Measurements from ENCODE around the gene MED14.
A peak's percentile ranks its signal among the peaks of the same experiment; 100 is the strongest.
"Not testable (repeated sequence)": the region's sequence is repeated elsewhere in the genome, so short reads cannot be mapped to it uniquely, and the experiment has no call there.

MED14 gene

GRCh38 chrX:40735325-40736169 lies at the start of gene MED14:
MED14 (minus strand) TSS chrX:40735542; CDS start chrX:40735412, 130 bp downstream.
- peak; percentile 19 to 51 for DNase-seq

GRCh38 chrX:40784516-40785151 lies 49.3 kb upstream of the MED14 start:
- DNase-seq, result no peak

GRCh38 chrX:40782644-40783259 lies 47.4 kb upstream of the MED14 start:
- DNase-seq, result not testable (repeated sequence)

- DNase-seq, result no peak
These were observed 45.6 kb upstream of the MED14 start for GRCh38 chrX:40780951-40781350.

- no peak for DNase-seq
These were observed 44.7 kb upstream of the MED14 start for GRCh38 chrX:40780082-40780481.

GRCh38 chrX:40778861-40779575 lies 43.7 kb upstream of the MED14 start:
- DNase-seq, result no peak

- no peak for DNase-seq
These were observed 38.5 kb upstream of the MED14 start for GRCh38 chrX:40773809-40774208.

GRCh38 chrX:40773188-40773587 lies 37.8 kb upstream of the MED14 start:
- no peak for DNase-seq

- DNase-seq, result no peak
These were observed 36.9 kb upstream of the MED14 start for GRCh38 chrX:40772290-40772689.

GRCh38 chrX:40761762-40762161 lies 26.4 kb upstream of the MED14 start:
- DNase-seq, result no peak

- no peak for DNase-seq
These were observed 24.0 kb upstream of the MED14 start for GRCh38 chrX:40759374-40759773.

- no peak for DNase-seq
These were observed 21.7 kb upstream of the MED14 start for GRCh38 chrX:40757058-40757457.

- DNase-seq, result no peak
These were observed 20.2 kb upstream of the MED14 start for GRCh38 chrX:40755291-40756249.

- DNase-seq, result no peak
These were observed 14.5 kb upstream of the MED14 start for GRCh38 chrX:40749681-40750494.

- no peak for DNase-seq
These were observed 13.6 kb upstream of the MED14 start for GRCh38 chrX:40748977-40749376.

GRCh38 chrX:40746521-40746920 lies 11.2 kb upstream of the MED14 start:
- DNase-seq, result no peak

GRCh38 chrX:40736170-40736505 lies 796 bp upstream of the MED14 start:
- peak in 1 of 2 experiments; percentile 19 for DNase-seq

- no peak for DNase-seq
These were observed 394 bp downstream of the MED14 start for GRCh38 chrX:40734971-40735324.

- DNase-seq, result no peak
These were observed 1.6 kb downstream of the MED14 start for GRCh38 chrX:40733706-40734105.

GRCh38 chrX:40732499-40732898 lies 2.8 kb downstream of the MED14 start:
- DNase-seq, result not testable (repeated sequence)
